A549 (cell line): ENCODE data around the gene CCSER1. TPM values are rescaled to one million over a fixed set of nuclear protein-coding genes. Genes with fewer than 3 reads are reported as not detected.

Experiments
- ATAC-seq, 2 experiments: fragments of 200-7000 bp in 1 of 2; fragments of >200 bp in 1 of 2; cut with Nextera tagmentation in 1 of 2; cut with Tn5 transposase in 1 of 2; 3 replicates each; pipeline versions ENCODE4 v1.8.0 to v1.9.1; 2018 to 2020; ENCODE audit warnings: mild to moderate bottlenecking in 1 of 2, moderate library complexity in 1 of 2
- CTCF ChIA-PET: fragments of 300-600 bp; sonication (Branson Sonifier 250); formaldehyde crosslinking; extraction: SDS; loops from one replicate; lab custom pipeline; 2021; ENCODE audit warnings: antibody characterized with exemption, inconsistent platforms; lab: Yijun Ruan, JAX
- POLR2A ChIA-PET: fragments of 350-600 bp; formaldehyde crosslinking; extraction: SDS; loops from one replicate; lab custom pipeline; 2021; ENCODE audit warnings: antibody characterized with exemption, inconsistent platforms; lab: Yijun Ruan, JAX
- DNase-seq, 2 experiments: peaks; one replicate each; pipeline versions ENCODE4 v3.0.0 to v3.0.0-alpha.2; 2011 to 2016; ENCODE audit warnings: low read depth in 1 of 2, low spot score in 1 of 2
- FAIRE-seq: peaks from 2 replicates; lab custom pipeline; 2011; peaks lifted over from hg19 to GRCh38; lab: Jason Lieb, UNC
- H3K27ac ChIP-seq, 2 experiments: fragments of >200 bp; sonication (Bioruptor Twin); formaldehyde crosslinking; 3 replicates each; pipeline ENCODE4 v1.5.1; 2016 to 2017
- H3K4me1 ChIP-seq: fragments of >200 bp; sonication (Bioruptor Twin); formaldehyde crosslinking; 3 replicates; pipeline ENCODE4 v1.6.1; 2016
- H3K4me2 ChIP-seq: fragments of >200 bp; sonication (Bioruptor Twin); formaldehyde crosslinking; 3 replicates; pipeline ENCODE4 v1.6.1; 2016
- H3K4me3 ChIP-seq: fragments of >200 bp; sonication (Bioruptor Twin); formaldehyde crosslinking; 3 replicates; pipeline ENCODE4 v1.5.1; 2016
- H3K9me3 ChIP-seq: fragments of >200 bp; sonication (Bioruptor Twin); formaldehyde crosslinking; 3 replicates; pipeline ENCODE4 v1.6.1; 2016
- BHLHE40 ChIP-seq: IDR thresholded peaks from 2 replicates; pipeline ENCODE4 v1.6.1; 2012; ENCODE audit warnings: low read depth, low read length, inconsistent platforms
- CBX8 ChIP-seq: fragments of 200-600 bp; sonication (generic); IDR thresholded peaks from 2 replicates; pipeline ENCODE4 v1.6.1; 2016
- E2F6 ChIP-seq: IDR thresholded peaks from 2 replicates; pipeline ENCODE4 v1.6.1; 2012; ENCODE audit warnings: low read depth, borderline replicate concordance
- ELK1 ChIP-seq: fragments of 150-350 bp; IDR thresholded peaks from 2 replicates; pipeline ENCODE4 v1.6.1; 2014; ENCODE audit warnings: low read depth, mild to moderate bottlenecking, low read length
- FOSB ChIP-seq: fragments of 250-450 bp; sonication (Bioruptor Pico); IDR thresholded peaks from 2 replicates; pipeline ENCODE4 v1.5.0; 2020; ENCODE audit warnings: mild to moderate bottlenecking, moderate library complexity
- FOXS1 ChIP-seq: fragments of 250-450 bp; sonication (Bioruptor Pico); IDR thresholded peaks from 2 replicates; pipeline ENCODE4 v1.5.0; 2020; ENCODE audit warnings: mild to moderate bottlenecking, moderate library complexity
- HMGXB4 ChIP-seq: fragments of 250-450 bp; sonication (Bioruptor Pico); IDR thresholded peaks from 2 replicates; pipeline ENCODE4 v1.5.0; 2021; ENCODE audit warnings: mild to moderate bottlenecking, moderate library complexity, borderline replicate concordance
- HOXB5 ChIP-seq: fragments of 250-450 bp; sonication (Bioruptor Pico); IDR thresholded peaks from 2 replicates; pipeline ENCODE4 v1.5.0; 2020; ENCODE audit warnings: mild to moderate bottlenecking, moderate library complexity
- KDM1A ChIP-seq: fragments of 200-600 bp; sonication (generic); IDR thresholded peaks from 2 replicates; pipeline ENCODE4 v1.6.1; 2016; ENCODE audit warnings: low read depth, mild to moderate bottlenecking
- MAX ChIP-seq: IDR thresholded peaks from 2 replicates; pipeline ENCODE4 v1.6.1; 2012
- MYC ChIP-seq: IDR thresholded peaks from 2 replicates; pipeline ENCODE4 v1.6.1; 2012; ENCODE audit warnings: mild to moderate bottlenecking, inconsistent platforms, low read length, improper control_type of control experiment, borderline replicate concordance
- PHF8 ChIP-seq: fragments of 200-600 bp; sonication (generic); IDR thresholded peaks from 2 replicates; pipeline ENCODE4 v1.6.1; 2016; ENCODE audit warnings: low read depth, mild to moderate bottlenecking, antibody characterized with exemption, moderate library complexity, borderline replicate concordance
- POLR2A ChIP-seq: IDR thresholded peaks from 2 replicates; pipeline ENCODE4 v1.6.1; 2012; ENCODE audit warnings: mild to moderate bottlenecking, low read length
- POLR2AphosphoS2 ChIP-seq: conservative IDR thresholded peaks from 2 replicates; pipeline ENCODE4 v1.6.1; 2012; ENCODE audit warnings: low read length, improper control_type of control experiment, inconsistent platforms
- RAD21 ChIP-seq, 2 experiments: fragments of >200 bp in 1 of 2; sonication (Bioruptor Twin) in 1 of 2; formaldehyde crosslinking in 1 of 2; IDR thresholded peaks in 1 of 2; conservative IDR thresholded peaks in 1 of 2; 2 replicates in 1 of 2; 3 replicates in 1 of 2; pipeline ENCODE4 v1.6.1; 2012 to 2018; ENCODE audit warnings: inconsistent platforms in 1 of 2
- RCOR1 ChIP-seq: fragments of 150-350 bp; IDR thresholded peaks from 2 replicates; pipeline ENCODE4 v1.6.1; 2014; ENCODE audit warnings: antibody characterized with exemption, low read length, low read depth
- RNF2 ChIP-seq: fragments of 200-600 bp; sonication (generic); IDR thresholded peaks from 2 replicates; pipeline ENCODE4 v1.6.1; 2016; ENCODE audit warnings: low read depth, mild to moderate bottlenecking, antibody characterized with exemption, moderate library complexity, borderline replicate concordance
- SREBF2 ChIP-seq: fragments of 450-650 bp; IDR thresholded peaks from 2 replicates; pipeline ENCODE4 v1.6.1; 2014; ENCODE audit warnings: mild to moderate bottlenecking, moderate library complexity
- TFCP2L1 ChIP-seq: fragments of 250-450 bp; sonication (Bioruptor Pico); IDR thresholded peaks from 2 replicates; pipeline ENCODE4 v1.5.0; 2021; ENCODE audit warnings: mild to moderate bottlenecking
- TP53 ChIP-seq: fragments of 250-450 bp; sonication (Bioruptor Pico); IDR thresholded peaks from 2 replicates; pipeline ENCODE4 v1.5.0; 2021; ENCODE audit warnings: mild to moderate bottlenecking, moderate library complexity
- USF2 ChIP-seq: fragments of 450-650 bp; IDR thresholded peaks from 2 replicates; pipeline ENCODE4 v1.6.1; 2014; ENCODE audit warnings: antibody characterized with exemption
- ZC3H11A ChIP-seq: fragments of 450-650 bp; IDR thresholded peaks from 2 replicates; pipeline ENCODE4 v1.6.1; 2014; ENCODE audit warnings: antibody characterized with exemption, mild to moderate bottlenecking
- WGBS: methylation state at CpG from one replicate; pipeline ENCODE4 v1.1.6; 2017; ENCODE audit errors: missing lambda C conversion rate; 5-methylcytosine and 5-hydroxymethylcytosine counted together
- polyA plus RNA-seq, 4 experiments: library from polyadenylated mRNA; depleted of rRNA in 3 of 4; stranded (reverse); fragments of >200 nt; fragmentation: RNase III in 1 of 4; extraction: RNeasy Plus Mini Kit Qiagen cat#74134 plus additional on column Dnase treatment in 1 of 4; gene quantifications; 2 replicates in 3 of 4; 3 replicates in 1 of 4; pipeline ENCODE4 v1.2.3, GENCODE V29; 2011 to 2017

Gene CCSER1
- polyA plus RNA-seq, 2 of the 4 experiments (the other 2 are of a cell fraction) = 0.06 TPM; not detected in 1

GRCh38 chr4:91630764-91631163 lies 1503.6 kb downstream of the CCSER1 start:
- Histone ChIP-seq H3K4me3 (no peak overlapping the region), H3K4me2 (no peak overlapping the region), H3K4me1 (no peaks in the 10 kb centered on the region), H3K9me3 (no peaks in the 10 kb centered on the region), H3K27ac (no peak overlapping the region)
- FAIRE-seq (no peak), DNase-seq (no peak), ATAC-seq (no peak)
- ChIA-PET CTCF (no interaction called here), POLR2A (no interaction called here)
- TF ChIP-seq ELK1 (no peak), E2F6 (no peak), ZC3H11A (no peak)

GRCh38 chr4:91631335-91631734 lies 1504.1 kb downstream of the CCSER1 start:
- no peak for TF ChIP-seq MYC
- TF ChIP-seq CBX8 = no peak
- TF ChIP-seq KDM1A = no peak
- TF ChIP-seq HMGXB4 (CRISPR knock-in tag) = no peak
- no peak for TF ChIP-seq USF2
- no peak for TF ChIP-seq PHF8
- ATAC-seq = no peak
- POLR2A ChIA-PET = no interaction called here
- Histone ChIP-seq H3K4me1 (no peaks in the 10 kb centered on the region), H3K9me3 (no peaks in the 10 kb centered on the region), H3K4me3 (no peak overlapping the region), H3K4me2 (no peak overlapping the region), H3K27ac (no peak overlapping the region)
- CTCF ChIA-PET = no interaction called here
- FAIRE-seq = no peak
- WGBS = 14% methylated on average over 3 of the region's 3 CpGs
- no peak for DNase-seq

GRCh38 chr4:91636083-91636482 lies 1508.9 kb downstream of the CCSER1 start:
- TF ChIP-seq POLR2A = no peak
- no peak for TF ChIP-seq MAX
- TF ChIP-seq FOXS1 (CRISPR knock-in tag) = no peak
- no peak for TF ChIP-seq SREBF2
- no peak for TF ChIP-seq RAD21 (conservative IDR thresholded peaks at IDR 0.05 in 1 of 2, IDR thresholded peaks at IDR 0.05 in 1 of 2)
- no peak for TF ChIP-seq POLR2AphosphoS2
- no peak for TF ChIP-seq FOSB (CRISPR knock-in tag)
- no peak for TF ChIP-seq TFCP2L1 (CRISPR knock-in tag)
- TF ChIP-seq USF2 = no peak
- no peak for TF ChIP-seq RNF2
- TF ChIP-seq HOXB5 = no peak
- TF ChIP-seq BHLHE40 = no peak
- TF ChIP-seq RCOR1 = no peak
- TF ChIP-seq TP53 (CRISPR knock-in tag) = no peak
- no peak for TF ChIP-seq ZC3H11A
- no peak for ATAC-seq

More at GRCh38 chr4:91636083-91636482, 1508.9 kb downstream of the CCSER1 start:
- Histone ChIP-seq H3K4me2 (no peak overlapping the region), H3K4me3 (no peak overlapping the region), H3K9me3 (no peaks in the 10 kb centered on the region), H3K27ac (no peak overlapping the region), H3K4me1 (no peaks in the 10 kb centered on the region)
- POLR2A ChIA-PET = no interaction called here
- 22% methylated on average over 4 of the region's 4 CpGs for WGBS
- FAIRE-seq = no peak
- CTCF ChIA-PET = no interaction called here
- DNase-seq = no peak
